Activated CD4-positive, alpha-beta T cell treated with anti-CD3 and anti-CD28 coated beads for 4 hours (primary cell): ENCODE results near the gene MEOX1.
A peak's percentile ranks its signal among the peaks of the same experiment; 100 is the strongest.

ENCODE experiments used
- DNase-seq, 2 donors: peaks; one replicate each; pipeline ENCODE4 v3.0.0-alpha.2; 2020

MEOX1 gene

GRCh38 chr17:43650471-43650870, 11.3 kb downstream of the MEOX1 start:
- DNase-seq: no peak

GRCh38 chr17:43648916-43649315, 12.8 kb downstream of the MEOX1 start:
- no peak for DNase-seq

DNA sequence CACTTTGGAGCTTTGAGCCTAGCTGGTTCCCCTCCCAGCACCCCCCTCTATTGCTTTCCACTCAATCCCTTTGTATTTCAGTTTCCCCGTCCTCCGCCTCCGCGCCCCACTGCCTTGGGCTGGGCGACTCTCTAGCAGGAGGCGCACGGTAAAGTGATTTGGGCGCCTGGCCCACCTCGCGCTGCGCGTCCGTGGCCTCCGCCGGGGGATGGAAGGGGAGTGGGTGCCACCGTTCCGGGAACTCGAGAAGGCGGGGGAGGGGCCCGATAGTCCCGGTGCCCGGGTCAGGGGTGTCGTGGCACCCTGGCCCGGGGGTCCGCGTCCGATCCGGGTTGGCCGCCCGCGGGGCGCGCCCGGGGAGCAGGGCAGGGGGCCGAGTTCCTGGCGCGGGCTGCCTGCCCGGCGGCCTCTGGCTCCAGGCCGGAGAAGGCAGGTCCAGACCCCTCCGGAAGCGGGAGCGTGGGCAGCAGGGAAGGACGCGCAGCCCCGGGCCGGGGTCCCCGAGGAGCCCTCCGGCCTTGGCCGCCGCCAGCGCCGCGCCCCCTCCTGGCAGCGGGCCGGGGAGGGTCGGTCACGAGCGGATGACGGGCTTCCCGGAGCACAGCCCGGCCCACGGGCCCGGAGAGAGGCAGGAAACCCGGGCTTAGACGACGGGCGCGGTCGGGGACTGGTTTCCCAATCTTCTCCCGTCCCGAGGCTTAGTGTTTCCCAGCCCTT, 15.8 kb downstream of the MEOX1 start:
- peak in 1 of 2 donors; percentile 14 for DNase-seq

- no peak for DNase-seq
Observed at GRCh38 chr17:43645450-43645764, 16.3 kb downstream of the MEOX1 start.

- DNase-seq: no peak
Observed at GRCh38 chr17:43644081-43644480, 17.6 kb downstream of the MEOX1 start.

DNA sequence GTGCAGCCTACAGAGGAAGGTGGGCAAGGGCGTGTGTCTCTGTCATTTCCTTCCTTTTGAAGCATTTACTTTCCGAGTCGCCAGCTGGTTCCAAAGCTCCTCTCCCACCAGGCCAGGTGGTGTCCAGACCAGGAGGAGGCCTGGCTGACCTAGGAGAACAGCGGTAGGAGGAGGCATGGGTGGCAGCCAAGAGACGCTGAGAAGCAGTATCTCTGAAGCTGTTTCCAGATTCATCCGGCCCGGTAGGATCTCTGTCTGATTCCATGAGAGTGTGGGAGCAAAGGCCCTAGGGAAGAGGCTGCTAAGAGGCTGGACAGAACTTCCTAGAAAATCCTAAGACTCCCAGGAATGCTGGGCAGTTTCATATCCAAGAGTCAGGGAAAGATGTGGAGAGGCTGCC, 20.3 kb downstream of the MEOX1 start:
- no peak for DNase-seq

DNA sequence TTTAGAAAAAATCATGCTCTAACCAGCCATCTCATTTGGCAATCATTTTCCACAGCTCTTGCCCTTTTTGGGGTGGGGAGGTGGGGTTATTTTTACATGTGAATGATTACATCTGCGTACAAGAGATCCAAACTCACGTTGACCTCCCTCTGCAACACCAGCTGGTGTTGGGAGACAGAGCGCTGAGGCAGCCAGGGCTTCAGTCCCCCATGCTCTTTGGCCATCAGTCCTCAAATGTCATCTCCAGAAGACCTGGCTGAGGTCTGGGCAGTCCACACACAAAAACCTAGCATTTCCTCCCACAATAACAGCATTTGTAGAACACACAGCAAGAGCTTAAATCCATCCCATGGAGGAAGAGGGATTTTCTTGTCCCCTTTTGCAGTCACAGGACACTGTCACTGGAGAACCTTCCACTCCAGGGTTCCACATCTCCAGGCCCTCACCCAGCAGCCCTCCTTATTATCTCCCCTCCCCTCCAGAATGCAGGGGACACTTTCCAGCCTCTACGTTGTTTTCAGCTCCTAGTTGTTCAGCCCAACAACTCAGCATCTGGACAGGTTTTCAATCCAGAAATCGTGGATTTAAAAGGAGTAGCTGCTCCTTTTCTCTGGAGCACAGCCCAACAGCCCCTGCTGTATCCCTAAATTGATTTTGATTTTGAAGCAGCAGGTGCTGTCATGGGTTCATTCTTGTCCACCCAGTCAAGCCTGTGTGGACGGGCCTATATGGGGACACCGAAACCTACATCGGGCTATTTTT, 21.1 kb downstream of the MEOX1 start:
- no peak for DNase-seq

GRCh38 chr17:43637563-43638323, 24.0 kb downstream of the MEOX1 start:
- no peak for DNase-seq

DNA sequence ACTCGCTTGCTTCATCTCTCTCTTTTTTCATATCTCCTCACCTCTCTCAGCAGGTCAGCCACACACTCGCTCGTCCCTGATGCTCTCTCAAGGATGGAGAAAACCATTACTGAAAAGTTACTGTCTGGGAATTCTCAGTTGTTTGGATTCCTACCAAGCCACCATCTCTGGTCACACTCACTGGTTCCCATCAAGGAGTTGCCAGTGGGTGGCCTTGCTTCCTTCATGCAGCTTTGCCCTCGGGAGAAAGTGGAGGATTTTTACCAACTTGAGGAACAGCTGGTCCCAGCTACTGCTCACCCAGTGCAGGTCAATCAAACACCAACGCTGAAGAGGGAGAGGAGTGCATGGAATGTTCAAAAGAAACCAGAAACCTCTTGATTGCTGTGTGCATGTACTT, 25.3 kb downstream of the MEOX1 start:
- DNase-seq: no peak

DNA sequence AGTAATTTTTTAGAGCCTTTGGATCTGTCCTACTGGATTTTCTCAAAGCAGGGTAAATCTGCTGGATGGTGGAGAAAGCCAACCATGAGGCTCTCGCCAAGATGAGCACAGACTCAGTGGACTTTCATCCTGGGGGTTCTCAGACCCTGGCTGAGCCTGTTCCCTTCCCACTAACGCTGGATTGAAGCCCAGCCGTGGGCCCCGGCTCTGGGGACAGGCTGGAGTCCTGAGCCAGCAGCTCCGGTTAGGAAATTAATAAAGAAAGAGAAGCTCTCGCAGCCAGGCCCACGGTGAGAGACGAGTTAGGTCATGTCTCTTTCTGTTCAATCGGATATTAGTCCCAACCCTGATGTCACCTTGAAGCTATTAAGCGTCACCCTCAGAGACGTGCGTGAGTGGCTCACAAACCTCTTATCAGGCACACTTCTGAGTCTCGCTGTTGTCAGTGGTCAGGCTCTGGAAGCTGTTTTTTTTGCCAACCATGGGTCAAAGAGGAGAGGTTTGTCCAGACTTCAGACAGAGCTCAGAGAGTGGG, 27.1 kb downstream of the MEOX1 start:
- DNase-seq: no peak

DNA sequence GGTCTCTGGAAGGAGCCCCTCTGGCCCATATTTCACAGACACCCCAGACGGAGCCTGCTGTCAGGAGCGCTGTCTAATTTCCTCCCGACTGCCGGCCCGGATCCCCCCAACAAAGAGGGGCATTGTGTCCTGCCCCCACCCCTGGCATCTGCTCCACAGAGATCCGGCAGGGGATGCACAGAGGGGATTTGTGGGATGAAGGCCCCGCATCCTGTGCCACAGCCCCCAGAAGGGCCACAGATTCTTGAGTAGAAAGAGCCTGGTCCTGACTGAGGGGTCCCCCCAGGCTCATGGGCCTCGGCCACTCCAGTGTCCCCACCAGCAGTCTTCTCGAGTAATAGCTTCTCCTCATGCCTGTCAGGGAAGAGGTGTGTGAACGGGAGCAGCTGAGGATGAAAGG, 29.5 kb downstream of the MEOX1 start:
- no peak for DNase-seq

GRCh38 chr17:43631429-43631828, 30.3 kb downstream of the MEOX1 start:
- no peak for DNase-seq

DNA sequence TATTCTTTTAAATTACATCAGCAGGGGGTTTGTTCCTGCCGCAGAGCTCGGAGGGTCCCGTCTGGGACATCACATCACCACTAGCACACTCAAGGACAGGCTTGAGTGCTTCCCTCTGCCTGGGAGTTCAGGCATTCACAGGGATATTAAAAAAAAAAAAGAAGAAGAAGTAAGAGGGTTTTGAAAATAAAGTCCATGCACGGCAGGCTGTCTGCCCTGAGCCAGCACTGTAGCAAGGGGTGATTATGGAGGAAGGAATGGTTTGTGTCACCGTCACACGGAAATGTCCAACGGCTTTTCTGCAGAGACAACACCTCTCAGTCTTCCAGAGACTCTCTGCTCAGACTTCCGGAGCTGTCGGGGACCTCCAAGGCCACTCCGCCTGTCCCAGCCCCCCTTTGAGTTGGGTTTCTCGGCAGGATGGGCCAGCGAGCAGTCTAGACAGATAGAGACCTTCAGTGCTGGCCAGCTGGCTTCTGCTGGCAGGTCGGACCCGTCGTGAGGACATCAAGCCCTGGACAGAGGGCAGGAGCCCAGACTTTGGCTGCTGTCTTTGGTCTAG, 33.6 kb downstream of the MEOX1 start:
- DNase-seq: no peak

DNA sequence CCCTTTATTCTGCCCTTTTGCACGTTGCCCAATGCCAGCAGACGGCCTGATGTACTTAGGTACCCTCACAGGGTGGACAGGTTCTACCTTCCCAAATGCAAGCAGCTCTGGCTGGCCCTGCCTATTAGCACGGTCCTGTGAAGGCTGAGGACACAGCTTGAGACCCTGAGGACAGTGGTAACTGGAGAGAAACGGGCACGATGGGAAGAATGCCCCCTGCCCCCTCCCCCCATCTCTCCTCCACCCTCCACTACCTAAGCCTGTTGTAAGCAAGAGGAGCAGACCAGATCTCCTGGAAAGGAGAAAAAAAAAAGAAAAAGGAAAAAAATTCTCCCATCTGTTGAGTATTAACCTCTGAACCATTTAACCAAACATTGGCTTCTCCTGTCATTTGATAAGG, 34.1 kb downstream of the MEOX1 start:
- DNase-seq: no peak

DNA sequence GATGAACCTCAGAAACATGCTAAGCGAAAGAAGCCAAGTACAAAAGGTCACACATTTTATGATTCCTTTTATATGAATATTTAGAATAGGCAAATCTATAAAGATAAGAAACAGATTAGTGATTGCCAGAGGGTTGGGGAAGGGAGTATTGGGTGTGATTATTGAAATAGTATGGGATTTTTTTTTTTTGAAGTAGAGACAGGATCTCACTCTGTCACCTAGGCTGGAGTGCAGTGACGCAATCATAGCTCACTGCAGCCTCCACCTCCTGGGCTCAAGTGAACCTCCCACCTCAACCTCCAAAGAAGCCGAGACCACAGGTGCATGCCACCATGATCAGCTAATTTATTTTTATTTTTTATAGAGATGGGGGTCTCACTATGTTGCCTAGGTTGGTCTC, 35.7 kb downstream of the MEOX1 start:
- no peak for DNase-seq

DNA sequence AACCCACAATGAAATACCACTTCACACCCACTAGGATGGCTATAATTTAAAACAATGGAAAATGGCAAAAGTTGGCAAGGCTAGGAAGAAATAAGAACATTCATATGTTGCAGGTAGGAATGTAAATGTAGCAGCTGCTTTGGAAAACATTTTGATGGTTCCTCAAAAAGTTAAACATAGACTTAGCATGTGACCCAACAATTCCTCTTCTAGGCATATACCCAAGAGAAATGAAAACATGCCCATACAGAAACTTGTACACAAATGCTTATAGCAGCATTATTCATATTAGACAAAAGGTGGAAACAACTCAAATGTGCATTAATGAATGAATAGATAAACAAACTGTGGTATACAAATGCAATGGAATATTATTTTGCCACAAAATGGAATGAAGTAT, 36.1 kb downstream of the MEOX1 start:
- DNase-seq: no peak

DNA sequence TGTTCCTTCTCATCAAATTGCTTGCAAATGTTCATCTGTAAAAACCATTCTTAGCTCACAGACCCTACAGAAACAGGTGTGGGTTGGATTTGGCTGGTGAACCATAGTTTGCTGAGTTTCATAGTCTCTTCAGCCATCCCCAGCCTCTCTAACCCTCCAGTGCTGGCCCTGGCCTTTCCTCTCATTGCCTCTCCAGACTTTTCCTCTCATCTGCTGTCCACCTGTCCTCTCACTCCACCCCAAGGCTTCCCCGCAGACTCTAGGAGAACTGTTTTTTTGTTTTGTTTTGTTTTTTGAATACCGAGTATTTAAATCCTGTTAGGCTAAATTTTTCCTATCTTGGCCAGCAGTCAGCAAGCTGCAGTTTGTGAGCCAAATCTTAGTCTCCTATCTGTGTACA, 41.1 kb downstream of the MEOX1 start:
- DNase-seq: no peak

DNA sequence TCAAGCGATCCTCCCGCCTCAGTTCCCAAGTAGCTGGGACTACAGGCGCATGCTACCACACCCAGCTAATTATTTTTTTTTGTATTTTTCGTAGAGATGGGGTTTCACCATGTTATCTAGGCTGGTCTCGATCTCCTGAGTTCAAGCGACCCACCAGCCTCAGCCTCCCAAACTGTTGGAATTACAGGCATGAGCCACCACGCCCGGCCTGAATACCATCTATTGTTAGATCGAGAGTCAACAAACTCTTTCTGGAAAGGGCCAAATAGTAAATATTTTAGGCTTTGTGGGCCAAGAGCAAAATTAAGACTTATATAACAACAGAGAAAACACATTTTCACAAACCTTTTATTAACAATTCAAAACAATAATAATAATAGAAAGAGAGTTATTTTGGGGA, 41.6 kb downstream of the MEOX1 start:
- DNase-seq: no peak

- DNase-seq: no peak
Observed at GRCh38 chr17:43619705-43620104, 42.0 kb downstream of the MEOX1 start.

DNA sequence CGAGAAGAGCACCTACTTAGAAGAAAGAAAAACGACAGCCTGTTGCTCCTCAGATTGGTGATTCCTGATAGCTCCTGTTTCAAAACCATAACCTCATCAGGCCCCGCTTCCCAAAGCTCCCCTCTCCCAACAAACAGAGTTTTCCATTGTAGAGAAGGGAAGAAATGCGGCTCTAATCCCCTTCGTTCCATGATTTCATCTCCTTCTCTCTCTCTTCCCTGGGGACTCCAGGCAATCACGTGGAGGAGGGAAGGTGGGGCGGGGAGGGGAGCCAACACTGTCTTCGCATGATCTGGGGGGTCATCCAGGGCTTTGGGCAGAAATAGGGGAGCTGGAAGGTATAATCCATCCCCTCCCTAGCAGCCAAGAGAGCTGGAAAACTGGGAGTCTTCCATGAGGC, 43.4 kb downstream of the MEOX1 start:
- DNase-seq: no peak

DNA sequence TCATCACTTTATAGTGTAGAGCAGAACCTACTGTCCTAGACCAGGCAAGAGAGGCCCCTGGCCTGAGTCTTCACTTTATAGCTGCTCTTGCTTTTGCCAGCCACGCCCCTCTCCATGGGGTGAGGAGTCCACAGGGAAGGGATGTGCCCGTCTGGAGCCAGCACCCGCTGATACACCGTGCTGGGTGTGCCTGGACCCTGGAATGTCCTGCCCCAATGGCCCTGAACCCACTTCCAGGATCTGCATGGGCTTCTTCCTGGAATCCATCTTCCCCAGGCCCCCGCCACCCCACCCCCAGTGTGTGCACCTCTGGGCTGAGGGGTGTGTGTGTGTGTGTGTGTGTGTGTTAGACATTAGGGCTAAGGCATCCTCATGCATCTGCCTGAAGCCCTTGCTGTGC, 44.9 kb downstream of the MEOX1 start:
- no peak for DNase-seq

GRCh38 chr17:43616421-43616820, 45.3 kb downstream of the MEOX1 start:
- DNase-seq: no peak

GRCh38 chr17:43616029-43616351, 45.7 kb downstream of the MEOX1 start:
- DNase-seq: no peak
